Activated B cell treated with CpG ODN at 0.5 μM for 24 hours (primary cell): ENCODE measurements around the gene ZNF638. TPM values are rescaled to one million over a fixed set of nuclear protein-coding genes. Genes with fewer than 3 reads are reported as not detected.

Source experiments
- ATAC-seq: fragments of 200-7000 bp; cut with Tn5 transposase; one replicate; pipeline ENCODE4 v1.10.0; 2021; ENCODE audit warnings: low read depth, mild to moderate bottlenecking, moderate library complexity
- CTCF ChIA-PET: fragments of 350-600 bp; sonication (Branson Sonifier 250); formaldehyde crosslinking; loops from one replicate; lab custom pipeline; 2021; ENCODE audit warnings: antibody characterized with exemption; lab: Charles Lee
- POLR2A ChIA-PET: fragments of 350-600 bp; sonication (Branson Sonifier 250); formaldehyde crosslinking; loops from one replicate; lab custom pipeline; 2021; ENCODE audit warnings: antibody characterized with exemption; lab: Charles Lee
- DNase-seq: peaks from one replicate; pipeline ENCODE4 v3.0.0; 2022
- H3K27ac Mint-ChIP-seq: one replicate; pipeline ENCODE4 v1.8.0; 2020; ENCODE audit warnings: mixed read lengths
- H3K27me3 Mint-ChIP-seq: one replicate; pipeline ENCODE4 v1.8.0; 2021; ENCODE audit warnings: mixed read lengths
- H3K36me3 Mint-ChIP-seq: one replicate; pipeline ENCODE4 v1.8.0; 2021; ENCODE audit warnings: low read depth, mixed read lengths
- H3K4me1 Mint-ChIP-seq: one replicate; pipeline ENCODE4 v1.8.0; 2021; ENCODE audit warnings: mixed read lengths
- H3K4me3 Mint-ChIP-seq: one replicate; pipeline ENCODE4 v1.8.0; 2020; ENCODE audit warnings: mild to moderate bottlenecking, mixed read lengths
- H3K9me3 Mint-ChIP-seq: one replicate; pipeline ENCODE4 v1.8.0; 2020; ENCODE audit warnings: mixed read lengths
- intact Hi-C: fragments of 100-400 bp; cut with micrococcal nuclease; formaldehyde crosslinking; loops from one replicate; pipeline ENCODE4 v1.15.1; 2024
- total RNA-seq: library from RNA; stranded (reverse); gene quantifications from 2 replicates; pipeline ENCODE4 v1.2.3, GENCODE V29; 2022
- TF ChIP-seq, protein P1 (sequence below): fragments of 200-600 bp; IDR thresholded peaks from one replicate; pipeline ENCODE4 v1.8.0; 2022; ENCODE audit warnings: antibody characterized with exemption, mild to moderate bottlenecking

Gene ZNF638
- total RNA-seq, 1 donor from 2014 or later: 152 TPM

DNA sequence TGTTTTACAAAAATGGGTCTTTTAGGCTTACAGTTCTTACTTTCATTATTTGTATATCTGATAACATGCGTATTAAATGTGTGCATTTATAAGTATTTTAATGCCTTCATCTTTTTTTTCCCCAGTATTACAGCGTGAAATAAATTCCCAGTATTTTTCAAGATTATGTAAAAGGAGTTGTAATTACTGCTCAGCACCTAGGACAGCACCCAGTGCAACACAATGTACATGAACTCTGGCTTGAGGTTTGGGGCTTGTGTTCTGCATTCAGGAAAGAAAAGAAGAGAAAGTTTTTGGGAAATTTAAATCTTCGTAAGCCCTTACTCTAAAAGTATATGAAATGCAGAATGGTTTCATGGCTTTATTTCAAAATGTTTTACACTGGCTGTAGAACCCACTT lies 16.7 kb downstream of the ZNF638 start:
- POLR2A ChIA-PET: no interaction called here
- TF ChIP-seq, protein P1, sequence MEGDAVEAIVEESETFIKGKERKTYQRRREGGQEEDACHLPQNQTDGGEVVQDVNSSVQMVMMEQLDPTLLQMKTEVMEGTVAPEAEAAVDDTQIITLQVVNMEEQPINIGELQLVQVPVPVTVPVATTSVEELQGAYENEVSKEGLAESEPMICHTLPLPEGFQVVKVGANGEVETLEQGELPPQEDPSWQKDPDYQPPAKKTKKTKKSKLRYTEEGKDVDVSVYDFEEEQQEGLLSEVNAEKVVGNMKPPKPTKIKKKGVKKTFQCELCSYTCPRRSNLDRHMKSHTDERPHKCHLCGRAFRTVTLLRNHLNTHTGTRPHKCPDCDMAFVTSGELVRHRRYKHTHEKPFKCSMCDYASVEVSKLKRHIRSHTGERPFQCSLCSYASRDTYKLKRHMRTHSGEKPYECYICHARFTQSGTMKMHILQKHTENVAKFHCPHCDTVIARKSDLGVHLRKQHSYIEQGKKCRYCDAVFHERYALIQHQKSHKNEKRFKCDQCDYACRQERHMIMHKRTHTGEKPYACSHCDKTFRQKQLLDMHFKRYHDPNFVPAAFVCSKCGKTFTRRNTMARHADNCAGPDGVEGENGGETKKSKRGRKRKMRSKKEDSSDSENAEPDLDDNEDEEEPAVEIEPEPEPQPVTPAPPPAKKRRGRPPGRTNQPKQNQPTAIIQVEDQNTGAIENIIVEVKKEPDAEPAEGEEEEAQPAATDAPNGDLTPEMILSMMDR: no peak
- no peak for ATAC-seq
- Mint-ChIP-seq H3K27ac (no peak overlapping the region), H3K9me3 (no peaks in the 10 kb centered on the region), H3K4me1 (peaks cover 20% of the 10 kb centered on the region), H3K4me3 (no peak overlapping the region), H3K27me3 (no peaks in the 10 kb centered on the region), H3K36me3 (peaks cover 55% of the 10 kb centered on the region)
- intact Hi-C loops: no loop called here
- CTCF ChIA-PET: no interaction called here
- no peak for DNase-seq

DNA sequence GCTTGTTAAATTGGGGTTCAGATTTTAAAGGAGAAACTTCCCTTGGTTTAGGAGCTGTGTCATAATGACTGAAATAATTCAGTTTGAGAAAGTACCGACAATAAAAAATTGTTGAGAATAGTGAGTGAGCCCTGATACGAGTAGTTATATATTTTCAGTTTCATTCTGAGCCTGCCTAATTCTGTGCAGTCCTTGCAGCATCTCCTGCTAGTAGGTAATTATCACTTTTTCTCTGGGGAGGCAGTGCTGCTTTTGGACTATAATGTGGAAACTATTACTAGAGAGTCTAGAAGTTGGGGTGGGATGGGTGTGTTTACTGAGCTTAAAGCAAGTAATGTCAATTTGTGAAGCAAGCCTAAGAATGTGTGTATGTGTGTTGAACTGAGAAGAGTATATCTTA lies 21.7 kb downstream of the ZNF638 start:
- ATAC-seq (no peak), DNase-seq (no peak)
- ChIA-PET CTCF (no interaction called here), POLR2A (no interaction called here)
- TF ChIP-seq, protein P1: no peak
- H3K4me1 Mint-ChIP-seq: peaks cover 13% of the 10 kb centered on the region
- H3K27me3 Mint-ChIP-seq: no peaks in the 10 kb centered on the region
- intact Hi-C loops: no loop called here
- H3K36me3 Mint-ChIP-seq: peaks cover 64% of the 10 kb centered on the region
- no peak overlapping the region for H3K27ac Mint-ChIP-seq
- H3K9me3 Mint-ChIP-seq: no peaks in the 10 kb centered on the region
- H3K4me3 Mint-ChIP-seq: no peak overlapping the region

DNA sequence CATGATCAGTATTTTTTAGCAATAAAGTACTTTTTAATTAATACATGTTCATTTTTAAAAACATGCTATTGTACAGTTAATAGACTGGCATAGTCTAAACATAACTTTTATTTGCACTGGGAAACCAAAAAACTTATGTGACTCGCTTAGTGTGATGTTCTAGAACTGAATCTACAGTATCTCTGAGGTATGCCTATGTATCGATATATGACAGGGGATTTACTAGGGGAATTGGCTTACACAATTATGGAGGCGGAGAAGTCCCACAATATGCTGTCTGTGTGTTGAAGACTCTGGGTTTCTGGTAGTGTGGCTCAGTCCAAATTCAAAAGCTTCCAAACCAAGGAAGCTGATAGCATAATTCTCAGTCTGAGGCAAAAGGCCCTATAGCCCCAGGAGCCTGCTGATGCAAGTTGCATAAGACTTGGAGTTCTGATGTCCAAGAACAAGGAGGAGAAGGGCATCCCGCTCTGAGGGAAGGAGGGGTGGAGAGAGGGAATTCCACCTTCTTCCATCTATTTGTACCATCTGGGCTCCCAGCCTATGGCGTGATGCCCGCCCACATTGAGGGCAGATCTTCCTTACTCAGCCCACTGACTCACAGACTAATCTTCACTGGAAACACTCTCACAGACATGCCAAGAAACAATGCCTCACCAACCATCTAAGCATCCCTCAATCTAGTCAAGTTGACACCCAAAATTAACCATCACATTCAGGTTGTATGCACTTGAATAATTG lies 27.5 kb downstream of the ZNF638 start:
- Mint-ChIP-seq H3K4me1 (peaks cover 9% of the 10 kb centered on the region), H3K36me3 (peaks cover 72% of the 10 kb centered on the region), H3K9me3 (no peaks in the 10 kb centered on the region), H3K27ac (no peak overlapping the region), H3K27me3 (no peaks in the 10 kb centered on the region), H3K4me3 (no peak overlapping the region)
- no peak for ATAC-seq
- intact Hi-C loops: no loop called here
- no peak for DNase-seq
- TF ChIP-seq, protein P1: no peak
- CTCF ChIA-PET: no interaction called here
- POLR2A ChIA-PET: no interaction called here

DNA sequence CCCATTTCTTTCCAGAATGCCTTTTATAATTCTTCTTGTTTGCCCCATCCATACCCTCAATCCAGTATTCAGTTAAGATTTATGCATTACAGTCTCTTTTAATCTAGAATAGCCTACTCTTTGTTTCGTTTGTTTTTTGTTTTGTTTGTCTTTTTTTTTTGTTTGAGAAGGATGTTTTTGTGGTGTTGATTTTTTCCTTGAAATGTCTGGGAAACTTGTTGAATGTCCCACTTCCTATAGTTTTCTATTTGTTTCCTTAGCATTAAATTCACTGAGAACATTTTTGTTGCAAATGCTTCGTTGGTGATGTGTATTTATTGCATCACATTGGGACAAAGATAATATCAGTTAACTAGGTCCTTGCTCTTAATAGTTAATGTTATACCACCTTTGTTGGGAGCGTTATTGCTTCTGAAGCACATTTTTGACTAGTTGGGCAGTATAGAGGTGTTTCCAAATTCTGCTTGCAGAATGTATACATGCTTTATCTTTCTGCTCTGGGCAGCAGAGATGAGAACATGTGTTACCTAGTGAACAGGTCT lies 28.9 kb downstream of the ZNF638 start:
- CTCF ChIA-PET: no interaction called here
- Mint-ChIP-seq H3K27me3 (no peaks in the 10 kb centered on the region), H3K27ac (no peak overlapping the region), H3K9me3 (no peaks in the 10 kb centered on the region), H3K4me3 (no peak overlapping the region), H3K36me3 (peaks cover 78% of the 10 kb centered on the region), H3K4me1 (peaks cover 9% of the 10 kb centered on the region)
- intact Hi-C loops: no loop called here
- POLR2A ChIA-PET: no interaction called here
- TF ChIP-seq, protein P1: no peak
- DNase-seq (no peak), ATAC-seq (no peak)

DNA sequence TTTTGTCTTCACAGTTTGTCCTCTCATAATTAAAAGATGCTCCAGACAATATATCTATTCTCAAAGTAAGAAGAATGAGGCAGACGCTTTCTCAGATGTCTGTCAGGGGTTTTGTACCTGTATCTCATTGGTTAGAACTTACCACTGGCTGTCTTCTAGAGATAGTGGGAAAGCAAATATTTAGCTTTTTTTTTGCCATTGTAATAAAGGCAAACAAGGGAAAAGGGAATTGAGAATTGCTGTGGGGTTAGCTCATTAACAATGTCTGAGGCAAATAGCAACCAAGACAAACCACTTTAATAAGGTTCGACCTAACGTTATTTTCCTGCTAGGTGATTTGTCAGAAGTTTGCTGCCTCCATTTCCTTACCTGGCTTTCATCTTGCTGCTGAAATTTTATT lies 30.0 kb downstream of the ZNF638 start:
- POLR2A ChIA-PET: no interaction called here
- Mint-ChIP-seq H3K4me3 (no peak overlapping the region), H3K36me3 (peaks cover 81% of the 10 kb centered on the region), H3K9me3 (no peaks in the 10 kb centered on the region), H3K4me1 (peaks cover 9% of the 10 kb centered on the region), H3K27ac (no peak overlapping the region), H3K27me3 (no peaks in the 10 kb centered on the region)
- no peak for DNase-seq
- intact Hi-C loops: no loop called here
- CTCF ChIA-PET: no interaction called here
- no peak for ATAC-seq
- TF ChIP-seq, protein P1: no peak
